AG04449 (cell line): Measurements from ENCODE around the gene TIMM22.
"Not testable (repeated sequence)": the region's sequence is repeated elsewhere in the genome, so short reads cannot be mapped to it uniquely, and the experiment has no call there.

Experiments used
- CTCF ChIA-PET: fragments of 350-600 bp; formaldehyde crosslinking; extraction: SDS; loops from one replicate; lab custom pipeline; 2021; ENCODE audit warnings: antibody characterized with exemption; lab: Yijun Ruan, JAX
- POLR2A ChIA-PET: fragments of 400-600, 350-600 bp; formaldehyde crosslinking; extraction: SDS; loops from one replicate; lab custom pipeline; 2020; ENCODE audit warnings: antibody characterized with exemption, inconsistent platforms; lab: Yijun Ruan, JAX
- DNase-seq: peaks from one replicate; pipeline ENCODE4 v3.0.0-alpha.2; 2010; ENCODE audit warnings: low read depth, low spot score
- H3K4me3 ChIP-seq: 2 replicates; pipeline ENCODE4 v1.5.1; 2011; ENCODE audit warnings: low read depth, mild to moderate bottlenecking, control low read depth, low read length
- CTCF ChIP-seq: IDR thresholded peaks from one replicate; pipeline ENCODE4 v1.5.1; 2011; ENCODE audit warnings: mild to moderate bottlenecking, moderate library complexity, low read length, control low read depth, inconsistent platforms; ENCODE audit not compliant: insufficient read depth; ENCODE audit errors: missing control alignments

TIMM22 gene

GRCh38 chr17:970364-970763, 26.6 kb upstream of the TIMM22 start:
- POLR2A ChIA-PET = no interaction called here
- no peak for TF ChIP-seq CTCF
- no peak for DNase-seq
- H3K4me3 ChIP-seq = peak overlapping the region; percentile 43
- CTCF ChIA-PET = interaction anchor here (0.9 to 1.5 kb wide), 3 partner anchors 9 to 27 kb away, joined by 3 to 4 read pairs (median 4); partner anchors contain the start of gene TIMM22

- POLR2A ChIA-PET, DNase-seq, H3K4me3 ChIP-seq: not testable (repeated sequence)
- CTCF ChIA-PET = interaction anchor here (1.3 kb wide), 1 partner anchor 183 kb away, joined by 3 read pairs; no protein-coding TSS in a partner anchor
Measured at GRCh38 chr17:971861-972260, 25.1 kb upstream of the TIMM22 start.

- CTCF ChIA-PET = interaction anchor here (0.6 to 3.6 kb wide), 5 partner anchors 8 to 1038 kb away, joined by 3 to 15 read pairs (median 4); no protein-coding TSS in a partner anchor
Measured at GRCh38 chr17:973053-973452, 23.9 kb upstream of the TIMM22 start.

GRCh38 chr17:974778-975177, 22.2 kb upstream of the TIMM22 start:
- not testable (repeated sequence) for DNase-seq, H3K4me3 ChIP-seq
- ChIA-PET CTCF (interaction anchor here (0.9 to 3.6 kb wide), 7 partner anchors 9 to 194 kb away, joined by 3 to 15 read pairs (median 3); no protein-coding TSS in a partner anchor), POLR2A (interaction anchor here (1.4 to 1.6 kb wide), 2 partner anchors 23 to 47 kb away, joined by 3 to 4 read pairs; no protein-coding TSS in a partner anchor)

More at GRCh38 chr17:973053-973452, 23.9 kb upstream of the TIMM22 start:
- no peak overlapping the region for H3K4me3 ChIP-seq
- DNase-seq = no peak
- no peak for TF ChIP-seq CTCF
- POLR2A ChIA-PET = interaction anchor here (0.6 to 1.6 kb wide), 4 partner anchors 19 to 189 kb away, joined by 4 to 5 read pairs (median 4); no protein-coding TSS in a partner anchor

- DNase-seq = no peak
- no peak for TF ChIP-seq CTCF
- ChIA-PET POLR2A (interaction anchor here (1.4 kb wide), 1 partner anchor 48 kb away, joined by 3 read pairs; no protein-coding TSS in a partner anchor), CTCF (interaction anchor here (0.6 to 3.6 kb wide), 9 partner anchors 10 to 237 kb away, joined by 3 to 15 read pairs (median 5); no protein-coding TSS in a partner anchor)
- H3K4me3 ChIP-seq = peak overlapping the region; percentile 4
Measured at GRCh38 chr17:975371-975915, 21.5 kb upstream of the TIMM22 start.

GRCh38 chr17:976312-976711, 20.6 kb upstream of the TIMM22 start:
- POLR2A ChIA-PET = no interaction called here
- no peak for TF ChIP-seq CTCF

GRCh38 chr17:977166-977565, 19.8 kb upstream of the TIMM22 start:
- peak overlapping the region; percentile 87 for H3K4me3 ChIP-seq
- ChIA-PET POLR2A (no interaction called here), CTCF (interaction anchor here (0.9 to 2.7 kb wide), 4 partner anchors 12 to 181 kb away, joined by 3 to 15 read pairs (median 4); partner anchors contain the start of gene TIMM22)
- no peak for TF ChIP-seq CTCF
- no peak for DNase-seq

More at GRCh38 chr17:976312-976711, 20.6 kb upstream of the TIMM22 start:
- H3K4me3 ChIP-seq = peak overlapping the region; percentile 87
- CTCF ChIA-PET = interaction anchor here (1.3 to 3.6 kb wide), 5 partner anchors 11 to 180 kb away, joined by 4 to 15 read pairs (median 5); no protein-coding TSS in a partner anchor
- no peak for DNase-seq
